Measurements from ENCODE around the gene LCE1A.

LCE1A gene, protein sequence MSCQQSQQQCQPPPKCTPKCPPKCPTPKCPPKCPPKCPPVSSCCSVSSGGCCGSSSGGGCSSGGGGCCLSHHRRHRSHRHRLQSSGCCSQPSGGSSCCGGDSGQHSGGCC

DNA sequence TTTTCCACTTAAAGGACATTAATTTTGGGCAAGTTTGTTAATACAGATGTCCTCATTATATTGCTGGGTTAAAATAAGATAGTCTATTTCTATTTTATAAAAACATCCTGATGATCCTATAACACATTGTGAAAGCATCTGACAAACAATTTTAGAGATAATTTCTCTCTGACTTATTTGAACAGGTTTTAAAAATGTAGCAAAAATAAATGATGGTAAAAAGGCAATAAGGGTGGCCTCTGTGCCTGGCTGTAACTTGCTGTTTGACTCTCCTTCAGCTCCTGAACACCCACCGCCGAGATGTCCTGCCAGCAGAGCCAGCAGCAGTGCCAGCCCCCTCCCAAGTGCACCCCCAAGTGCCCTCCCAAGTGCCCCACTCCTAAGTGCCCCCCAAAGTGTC lies at the start of gene LCE1A:
TSS of gene LCE1A (plus strand) at position 301 of the 400 bp plus-strand sequence. CDS start at position 301, 0 bp downstream.
- Histone ChIP-seq H3K9me3 (ENCODE audit: control insufficient read depth, low read length) (no peaks in the 10 kb centered on the region), H3K79me2 (no peaks in the 10 kb centered on the region), H3K4me2 (ENCODE audit: low read length) (no peak within 1 kb of the TSS), H3K4me3 (ENCODE audit: low read depth, low read length) (no peak within 1 kb of the TSS), H3K27ac (no peak within 1 kb of the TSS), H3K27me3 (ENCODE audit: control insufficient read depth, insufficient read depth, low read length) (no peaks in the 10 kb centered on the region), H2AFZ (no peak within 1 kb of the TSS), H3K9ac (no peak within 1 kb of the TSS), H3K36me3 (ENCODE audit: control insufficient read depth, insufficient read depth, low read length) (no peaks in the 10 kb centered on the region), H3K4me1 (no peaks in the 10 kb centered on the region)
- TF ChIP-seq, protein P1, sequence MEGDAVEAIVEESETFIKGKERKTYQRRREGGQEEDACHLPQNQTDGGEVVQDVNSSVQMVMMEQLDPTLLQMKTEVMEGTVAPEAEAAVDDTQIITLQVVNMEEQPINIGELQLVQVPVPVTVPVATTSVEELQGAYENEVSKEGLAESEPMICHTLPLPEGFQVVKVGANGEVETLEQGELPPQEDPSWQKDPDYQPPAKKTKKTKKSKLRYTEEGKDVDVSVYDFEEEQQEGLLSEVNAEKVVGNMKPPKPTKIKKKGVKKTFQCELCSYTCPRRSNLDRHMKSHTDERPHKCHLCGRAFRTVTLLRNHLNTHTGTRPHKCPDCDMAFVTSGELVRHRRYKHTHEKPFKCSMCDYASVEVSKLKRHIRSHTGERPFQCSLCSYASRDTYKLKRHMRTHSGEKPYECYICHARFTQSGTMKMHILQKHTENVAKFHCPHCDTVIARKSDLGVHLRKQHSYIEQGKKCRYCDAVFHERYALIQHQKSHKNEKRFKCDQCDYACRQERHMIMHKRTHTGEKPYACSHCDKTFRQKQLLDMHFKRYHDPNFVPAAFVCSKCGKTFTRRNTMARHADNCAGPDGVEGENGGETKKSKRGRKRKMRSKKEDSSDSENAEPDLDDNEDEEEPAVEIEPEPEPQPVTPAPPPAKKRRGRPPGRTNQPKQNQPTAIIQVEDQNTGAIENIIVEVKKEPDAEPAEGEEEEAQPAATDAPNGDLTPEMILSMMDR (IDR thresholded peaks at IDR 0.05) = no peak

DNA sequence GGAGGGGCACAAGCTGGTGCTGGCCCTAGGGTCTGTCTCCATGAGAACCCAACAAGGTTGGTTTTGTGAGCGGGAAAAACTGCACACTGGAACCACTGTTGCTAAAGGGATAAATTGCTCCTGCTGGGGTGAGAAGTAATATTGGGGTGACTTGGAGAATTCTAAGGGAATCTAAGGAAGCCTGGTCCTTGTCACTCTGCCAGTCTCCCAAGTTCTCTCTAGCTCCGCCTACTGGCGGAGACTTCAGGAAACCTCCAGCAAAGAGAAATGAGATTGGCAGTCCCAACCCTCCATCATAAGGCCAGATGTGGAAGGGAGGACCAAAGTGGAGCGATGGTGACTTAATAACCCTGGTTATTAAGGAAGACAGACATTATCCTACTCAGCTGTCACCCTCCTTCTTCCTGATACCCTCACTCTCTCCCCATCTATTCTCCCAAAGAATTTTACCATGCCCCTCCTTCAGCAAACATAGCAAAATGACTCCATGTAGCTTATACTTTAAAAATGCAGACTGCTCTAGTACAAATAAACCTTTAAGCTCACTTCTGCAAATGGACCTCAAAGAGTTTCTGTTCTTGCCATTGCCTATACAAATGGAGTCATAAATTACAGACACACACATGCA lies 49.6 kb upstream of the LCE1A start:
- no peak overlapping the region for H3K9ac ChIP-seq
- no peak overlapping the region for H3K4me3 ChIP-seq (ENCODE audit: low read depth, low read length)
- no peaks in the 10 kb centered on the region for H3K9me3 ChIP-seq (ENCODE audit: control insufficient read depth, low read length)
- no peak overlapping the region for H2AFZ ChIP-seq
- no peaks in the 10 kb centered on the region for H3K27me3 ChIP-seq (ENCODE audit: control insufficient read depth, insufficient read depth, low read length)
- TF ChIP-seq, protein P1 (IDR thresholded peaks at IDR 0.05) = no peak
- H3K79me2 ChIP-seq = no peaks in the 10 kb centered on the region
- H3K36me3 ChIP-seq (ENCODE audit: control insufficient read depth, insufficient read depth, low read length) = no peaks in the 10 kb centered on the region
- no peaks in the 10 kb centered on the region for H3K4me1 ChIP-seq
- no peak overlapping the region for H3K4me2 ChIP-seq (ENCODE audit: low read length)
- H3K27ac ChIP-seq = no peak overlapping the region

DNA sequence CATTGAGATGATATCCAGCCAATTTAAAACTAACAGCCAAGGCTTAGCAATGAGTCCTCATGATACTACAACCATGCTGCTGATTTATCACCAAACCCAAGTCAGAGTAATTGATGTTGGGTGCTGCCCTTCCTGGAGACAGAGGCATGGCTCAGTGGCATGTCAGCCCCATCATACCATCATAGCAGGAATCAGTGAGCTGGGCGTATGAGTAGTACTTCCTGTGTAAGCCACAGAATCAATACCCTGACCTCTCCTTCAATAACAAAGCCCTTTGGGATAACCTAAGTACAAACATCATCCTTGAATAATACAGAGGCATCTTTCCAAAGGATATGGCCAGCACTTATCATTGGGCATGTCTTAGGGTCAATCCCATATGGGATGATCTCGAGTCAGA lies 44.2 kb upstream of the LCE1A start:
- Histone ChIP-seq H3K27me3 (ENCODE audit: control insufficient read depth, insufficient read depth, low read length) (no peaks in the 10 kb centered on the region), H3K36me3 (ENCODE audit: control insufficient read depth, insufficient read depth, low read length) (no peaks in the 10 kb centered on the region), H3K9ac (no peak overlapping the region), H3K9me3 (ENCODE audit: control insufficient read depth, low read length) (no peaks in the 10 kb centered on the region), H2AFZ (no peak overlapping the region), H3K4me3 (ENCODE audit: low read depth, low read length) (no peak overlapping the region), H3K4me2 (ENCODE audit: low read length) (no peak overlapping the region), H3K4me1 (no peaks in the 10 kb centered on the region), H3K27ac (no peak overlapping the region), H3K79me2 (no peaks in the 10 kb centered on the region)
- TF ChIP-seq, protein P1 (IDR thresholded peaks at IDR 0.05) = no peak

- no peak within 1 kb of the TSS for H3K4me3 ChIP-seq (ENCODE audit: low read depth, low read length)
- H3K27me3 ChIP-seq (ENCODE audit: control insufficient read depth, insufficient read depth, low read length) = no peaks in the 10 kb centered on the region
- H3K4me2 ChIP-seq (ENCODE audit: low read length) = no peak within 1 kb of the TSS
- TF ChIP-seq, protein P1 (IDR thresholded peaks at IDR 0.05) = no peak
- no peaks in the 10 kb centered on the region for H3K79me2 ChIP-seq
- no peaks in the 10 kb centered on the region for H3K36me3 ChIP-seq (ENCODE audit: control insufficient read depth, insufficient read depth, low read length)
- H2AFZ ChIP-seq = no peak within 1 kb of the TSS
- H3K4me1 ChIP-seq = no peaks in the 10 kb centered on the region
- H3K27ac ChIP-seq = no peak within 1 kb of the TSS
- no peak within 1 kb of the TSS for H3K9ac ChIP-seq
- no peaks in the 10 kb centered on the region for H3K9me3 ChIP-seq (ENCODE audit: control insufficient read depth, low read length)
Measured at GRCh38 chr1:152786077-152786476, 41.2 kb upstream of the LCE1A start, which contains the start of gene LCE1E. TSS of gene LCE1E (plus strand) at chr1:152786257. CDS start at chr1:152787300, 1,043 bp downstream.

GRCh38 chr1:152795686-152796085 lies 31.6 kb upstream of the LCE1A start:
- no peaks in the 10 kb centered on the region for H3K36me3 ChIP-seq (ENCODE audit: control insufficient read depth, insufficient read depth, low read length)

More at GRCh38 chr1:152795686-152796085, 31.6 kb upstream of the LCE1A start:
- TF ChIP-seq, protein P1 (IDR thresholded peaks at IDR 0.05) = no peak
- Histone ChIP-seq H2AFZ (no peak overlapping the region), H3K4me2 (ENCODE audit: low read length) (no peak overlapping the region), H3K27ac (no peak overlapping the region), H3K9ac (no peak overlapping the region), H3K4me1 (no peaks in the 10 kb centered on the region), H3K79me2 (no peaks in the 10 kb centered on the region), H3K9me3 (ENCODE audit: control insufficient read depth, low read length) (no peaks in the 10 kb centered on the region), H3K4me3 (ENCODE audit: low read depth, low read length) (no peak overlapping the region), H3K27me3 (ENCODE audit: control insufficient read depth, insufficient read depth, low read length) (no peaks in the 10 kb centered on the region)
